ENCODE measurements around the gene C21orf91. TPM values are rescaled to one million over a fixed set of nuclear protein-coding genes. Genes with fewer than 3 reads are reported as not detected.

Gene C21orf91
- polyA plus RNA-seq, 3 donors: 4.6 to 22.3 (median 18.9) TPM

DNA sequence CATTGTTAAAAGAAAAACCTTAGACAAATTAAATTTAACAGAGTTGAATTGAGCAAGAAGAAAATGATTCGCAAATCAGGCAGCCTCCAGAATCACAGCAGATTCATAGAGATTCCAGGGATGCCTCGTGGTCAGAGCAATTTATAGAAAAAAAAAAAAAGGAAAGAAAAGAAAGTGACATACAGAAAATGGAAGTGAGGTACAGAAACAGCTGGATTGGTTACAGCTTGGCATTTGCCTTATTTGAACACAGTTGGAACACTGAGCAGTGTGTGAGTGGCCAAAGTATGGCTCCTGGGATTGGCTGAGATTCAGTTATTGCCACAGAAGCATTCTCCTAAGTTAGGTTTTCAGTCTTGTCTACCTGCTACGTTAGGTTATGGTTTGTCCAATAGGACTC lies 9.1 kb upstream of the C21orf91 start:
- no peaks in the 10 kb centered on the region for H3K36me3 Mint-ChIP-seq
- intact Hi-C loops (cut with micrococcal nuclease): no loop called here
- Histone ChIP-seq H3K9me3 (replicated peaks in 1 of 2; ENCODE audit: control insufficient read depth in 1 of 2, insufficient read depth in 1 of 2, low read length in 2 of 2) (peaks cover 0 to 7% of the 10 kb centered on the region in 2 donors), H3K27ac (ENCODE audit: low read depth in 1 of 2, low read length in 2 of 2) (no peak overlapping the region), H3K4me2 (replicated peaks; ENCODE audit: extremely low read depth, low read length, poor library complexity, severe bottlenecking) (no peak overlapping the region), H3K4me1 (ENCODE audit: control insufficient read depth in 1 of 2, insufficient read depth in 2 of 2, low read length in 2 of 2) (no peaks in the 10 kb centered on the region), H2AFZ (ENCODE audit: insufficient read depth, low read depth, low read length, poor library complexity, severe bottlenecking) (no peak overlapping the region), H3K36me3 (replicated peaks in 1 of 2; ENCODE audit: control insufficient read depth in 1 of 2, insufficient read depth in 2 of 2, low read length in 2 of 2) (no peaks in the 10 kb centered on the region), H3K79me2 (ENCODE audit: insufficient read depth, low read length) (no peaks in the 10 kb centered on the region), H4K20me1 (ENCODE audit: insufficient read depth, low read length) (no peaks in the 10 kb centered on the region), H3K4me3 (replicated peaks in 1 of 3; ENCODE audit: low read depth in 2 of 3, low read length in 3 of 3) (no peak overlapping the region), H3K27me3 (ENCODE audit: control insufficient read depth in 2 of 2, insufficient read depth in 2 of 2, low read length in 2 of 2) (no peaks in the 10 kb centered on the region), H3K9ac (ENCODE audit: insufficient read depth, low read length, poor library complexity, severe bottlenecking) (no peak overlapping the region)
- no peak overlapping the region for H3K27ac Mint-ChIP-seq
- 50% methylated on average over 1 of the region's 3 CpGs for WGBS (ENCODE audit: insufficient coverage)
- H3K4me1 Mint-ChIP-seq: no peaks in the 10 kb centered on the region
- no peak overlapping the region for H3K4me3 Mint-ChIP-seq
- no peak for DNase-seq
- TF ChIP-seq, protein P1, sequence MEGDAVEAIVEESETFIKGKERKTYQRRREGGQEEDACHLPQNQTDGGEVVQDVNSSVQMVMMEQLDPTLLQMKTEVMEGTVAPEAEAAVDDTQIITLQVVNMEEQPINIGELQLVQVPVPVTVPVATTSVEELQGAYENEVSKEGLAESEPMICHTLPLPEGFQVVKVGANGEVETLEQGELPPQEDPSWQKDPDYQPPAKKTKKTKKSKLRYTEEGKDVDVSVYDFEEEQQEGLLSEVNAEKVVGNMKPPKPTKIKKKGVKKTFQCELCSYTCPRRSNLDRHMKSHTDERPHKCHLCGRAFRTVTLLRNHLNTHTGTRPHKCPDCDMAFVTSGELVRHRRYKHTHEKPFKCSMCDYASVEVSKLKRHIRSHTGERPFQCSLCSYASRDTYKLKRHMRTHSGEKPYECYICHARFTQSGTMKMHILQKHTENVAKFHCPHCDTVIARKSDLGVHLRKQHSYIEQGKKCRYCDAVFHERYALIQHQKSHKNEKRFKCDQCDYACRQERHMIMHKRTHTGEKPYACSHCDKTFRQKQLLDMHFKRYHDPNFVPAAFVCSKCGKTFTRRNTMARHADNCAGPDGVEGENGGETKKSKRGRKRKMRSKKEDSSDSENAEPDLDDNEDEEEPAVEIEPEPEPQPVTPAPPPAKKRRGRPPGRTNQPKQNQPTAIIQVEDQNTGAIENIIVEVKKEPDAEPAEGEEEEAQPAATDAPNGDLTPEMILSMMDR (IDR thresholded peaks at IDR 0.05): no peak
- peaks cover 5 to 11% (median 6%) of the 10 kb centered on the region in 7 donors for H3K9me3 Mint-ChIP-seq
- no peaks in the 10 kb centered on the region for H3K27me3 Mint-ChIP-seq (ENCODE audit: low read depth in 3 of 3)

DNA sequence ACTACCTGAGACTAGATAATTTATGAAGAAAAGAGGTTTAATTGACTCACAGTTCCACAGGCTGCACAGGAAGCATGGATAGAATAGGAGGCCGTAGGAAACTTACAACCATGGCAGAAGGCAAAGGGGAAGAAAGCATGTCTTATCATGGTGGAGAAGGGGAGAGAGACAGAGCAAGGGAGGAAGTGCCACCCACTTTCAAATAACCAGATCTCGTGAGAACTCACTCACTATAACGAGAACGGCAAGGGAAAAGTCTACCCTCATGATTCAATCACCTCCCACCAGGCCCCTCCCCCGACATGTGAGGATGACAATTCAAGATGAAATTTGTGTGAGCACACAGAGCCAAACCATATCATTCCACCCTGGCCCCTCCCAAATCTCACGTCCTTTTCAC lies 4.7 kb upstream of the C21orf91 start:
- H2AFZ ChIP-seq (ENCODE audit: insufficient read depth, low read depth, low read length, poor library complexity, severe bottlenecking): no peak overlapping the region
- peaks cover 6 to 8% of the 10 kb centered on the region in 2 donors for H3K4me1 ChIP-seq (ENCODE audit: control insufficient read depth in 1 of 2, insufficient read depth in 2 of 2, low read length in 2 of 2)

More for the DNA sequence above, 4.7 kb upstream of the C21orf91 start:
- H3K79me2 ChIP-seq (ENCODE audit: insufficient read depth, low read length): peaks cover 2% of the 10 kb centered on the region
- no peak overlapping the region for H3K4me2 ChIP-seq (replicated peaks; ENCODE audit: extremely low read depth, low read length, poor library complexity, severe bottlenecking)
- no peak overlapping the region for H3K27ac ChIP-seq (ENCODE audit: low read depth in 1 of 2, low read length in 2 of 2)
- no peak for DNase-seq
- no peaks in the 10 kb centered on the region for H3K36me3 Mint-ChIP-seq
- H4K20me1 ChIP-seq (ENCODE audit: insufficient read depth, low read length): no peaks in the 10 kb centered on the region
- no peak overlapping the region for H3K9ac ChIP-seq (ENCODE audit: insufficient read depth, low read length, poor library complexity, severe bottlenecking)
- no peak overlapping the region for H3K27ac Mint-ChIP-seq
- intact Hi-C loops (cut with micrococcal nuclease): no loop called here
- H3K36me3 ChIP-seq (replicated peaks in 1 of 2; ENCODE audit: control insufficient read depth in 1 of 2, insufficient read depth in 2 of 2, low read length in 2 of 2): no peaks in the 10 kb centered on the region
- 100% methylated on average over 3 of the region's 6 CpGs for WGBS (ENCODE audit: insufficient coverage)
- H3K4me3 ChIP-seq (replicated peaks in 1 of 3; ENCODE audit: low read depth in 2 of 3, low read length in 3 of 3): no peak overlapping the region
- H3K4me1 Mint-ChIP-seq: peaks cover 11% of the 10 kb centered on the region
- H3K4me3 Mint-ChIP-seq: no peak overlapping the region
- H3K27me3 ChIP-seq (ENCODE audit: control insufficient read depth in 2 of 2, insufficient read depth in 2 of 2, low read length in 2 of 2): no peaks in the 10 kb centered on the region
- H3K27me3 Mint-ChIP-seq (ENCODE audit: low read depth in 3 of 3): no peaks in the 10 kb centered on the region
- TF ChIP-seq, protein P1 (IDR thresholded peaks at IDR 0.05): no peak
- H3K9me3 Mint-ChIP-seq: peaks cover 4 to 11% (median 6%) of the 10 kb centered on the region in 7 donors
- peaks cover 0 to 7% of the 10 kb centered on the region in 2 donors for H3K9me3 ChIP-seq (replicated peaks in 1 of 2; ENCODE audit: control insufficient read depth in 1 of 2, insufficient read depth in 1 of 2, low read length in 2 of 2)

Data from CD14-positive monocyte (primary cell).